T-helper 1 cell treated with Interleukin-12 subunit alpha and Interleukin-12 subunit beta and Interleukin-4 antibody, amounts not matched to agents 30 μg/mL and 1 μg/mL, for 36 hours (primary cell): ENCODE data around the gene EEF1AKMT2.
"Not testable (repeated sequence)": the region's sequence is repeated elsewhere in the genome, so short reads cannot be mapped to it uniquely, and the experiment has no call there.

ENCODE experiments used
- H3K27ac Mint-ChIP-seq: one replicate; pipeline ENCODE4 v1.8.0; 2021; ENCODE audit warnings: mild to moderate bottlenecking, mixed read lengths
- H3K27me3 Mint-ChIP-seq: one replicate; pipeline ENCODE4 v1.8.0; 2021; ENCODE audit warnings: low read depth, mixed read lengths
- H3K36me3 Mint-ChIP-seq: one replicate; pipeline ENCODE4 v1.8.0; 2021; ENCODE audit warnings: low read depth, mixed read lengths
- H3K4me1 Mint-ChIP-seq: one replicate; pipeline ENCODE4 v1.8.0; 2021; ENCODE audit warnings: low read depth, mixed read lengths
- H3K4me3 Mint-ChIP-seq: one replicate; pipeline ENCODE4 v1.8.0; 2021; ENCODE audit warnings: mild to moderate bottlenecking, moderate library complexity, mixed read lengths
- H3K9me3 Mint-ChIP-seq: one replicate; pipeline ENCODE4 v1.8.0; 2021; ENCODE audit warnings: mixed read lengths

The EEF1AKMT2 gene

GRCh38 chr10:124798364-124798763, 6.7 kb upstream of the EEF1AKMT2 start:
- Mint-ChIP-seq H3K9me3 (no peaks in the 10 kb centered on the region), H3K27ac (no peak overlapping the region), H3K4me3 (no peak overlapping the region), H3K4me1 (peaks cover 19% of the 10 kb centered on the region), H3K27me3 (peaks cover 24% of the 10 kb centered on the region), H3K36me3 (no peaks in the 10 kb centered on the region)

GRCh38 chr10:124792998-124793352, 1.3 kb upstream of the EEF1AKMT2 start:
- no peaks in the 10 kb centered on the region for H3K9me3 Mint-ChIP-seq
- H3K27ac Mint-ChIP-seq: peak overlapping the region; percentile 76
- H3K4me3 Mint-ChIP-seq: peak overlapping the region; percentile 87
- H3K4me1 Mint-ChIP-seq: peaks cover 11% of the 10 kb centered on the region
- peaks cover 18% of the 10 kb centered on the region for H3K27me3 Mint-ChIP-seq
- H3K36me3 Mint-ChIP-seq: peaks cover 4% of the 10 kb centered on the region

GRCh38 chr10:124782900-124783299, 8.8 kb downstream of the EEF1AKMT2 start:
- H3K36me3 Mint-ChIP-seq: peaks cover 20% of the 10 kb centered on the region
- not testable (repeated sequence) for H3K4me3 Mint-ChIP-seq, H3K9me3 Mint-ChIP-seq

DNA sequence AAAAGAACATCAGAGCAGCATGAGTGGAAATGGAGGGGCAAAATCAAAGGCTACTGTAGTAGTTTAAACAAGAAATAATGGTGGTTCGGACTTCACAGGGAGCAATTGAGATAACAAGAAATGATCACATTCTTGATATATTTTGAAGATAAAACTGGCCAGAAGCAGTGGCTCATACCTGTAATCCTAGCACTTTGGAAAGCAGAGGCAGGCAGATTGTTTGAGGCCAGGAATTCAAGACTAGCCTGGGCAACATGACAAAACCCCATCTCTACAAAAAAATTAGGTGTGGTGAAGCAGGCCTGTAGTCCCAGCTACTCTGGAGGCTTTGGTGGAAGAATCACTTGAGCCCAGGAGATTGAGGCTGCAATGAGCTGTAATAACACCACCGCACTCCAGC, 22.9 kb downstream of the EEF1AKMT2 start:
- H3K27me3 Mint-ChIP-seq: no peaks in the 10 kb centered on the region
- H3K4me3 Mint-ChIP-seq: no peak overlapping the region
- peaks cover 38% of the 10 kb centered on the region for H3K36me3 Mint-ChIP-seq
- no peak overlapping the region for H3K27ac Mint-ChIP-seq
- no peaks in the 10 kb centered on the region for H3K9me3 Mint-ChIP-seq
- no peaks in the 10 kb centered on the region for H3K4me1 Mint-ChIP-seq

More at GRCh38 chr10:124782900-124783299, 8.8 kb downstream of the EEF1AKMT2 start:
- H3K4me1 Mint-ChIP-seq, H3K27ac Mint-ChIP-seq, H3K27me3 Mint-ChIP-seq: not testable (repeated sequence)

- Mint-ChIP-seq H3K9me3 (no peaks in the 10 kb centered on the region), H3K27ac (no peak overlapping the region), H3K4me3 (no peak overlapping the region), H3K27me3 (no peaks in the 10 kb centered on the region), H3K4me1 (peaks cover 5% of the 10 kb centered on the region), H3K36me3 (peaks cover 35% of the 10 kb centered on the region)
These were observed 26.4 kb downstream of the EEF1AKMT2 start for GRCh38 chr10:124765256-124765655.

DNA sequence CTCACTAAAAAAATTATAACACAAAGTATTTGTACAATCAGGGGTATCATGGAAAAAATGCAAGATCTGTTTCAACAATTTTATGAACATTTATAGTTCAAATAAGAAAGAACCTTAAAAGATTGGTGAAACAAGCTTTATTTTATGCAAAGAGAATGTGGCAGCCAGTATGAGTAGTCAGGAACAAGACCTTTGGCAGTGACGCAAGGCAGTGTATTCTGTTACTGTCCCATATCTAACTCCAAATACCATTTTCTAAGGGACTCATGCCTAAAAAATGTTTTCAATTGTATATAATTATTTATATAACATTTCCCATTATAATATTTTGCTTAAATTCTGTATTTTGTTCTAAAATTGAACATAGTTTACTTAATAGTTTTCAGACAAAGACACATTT, 28.4 kb downstream of the EEF1AKMT2 start:
- Mint-ChIP-seq H3K4me3 (no peak overlapping the region), H3K9me3 (no peaks in the 10 kb centered on the region), H3K27me3 (no peaks in the 10 kb centered on the region), H3K4me1 (peaks cover 5% of the 10 kb centered on the region), H3K36me3 (peaks cover 38% of the 10 kb centered on the region), H3K27ac (no peak overlapping the region)

- no peaks in the 10 kb centered on the region for H3K9me3 Mint-ChIP-seq
- no peaks in the 10 kb centered on the region for H3K27me3 Mint-ChIP-seq
- no peak overlapping the region for H3K27ac Mint-ChIP-seq
- peaks cover 36% of the 10 kb centered on the region for H3K36me3 Mint-ChIP-seq
- H3K4me3 Mint-ChIP-seq: no peak overlapping the region
- H3K4me1 Mint-ChIP-seq: peaks cover 5% of the 10 kb centered on the region
These were observed 29.4 kb downstream of the EEF1AKMT2 start for GRCh38 chr10:124762281-124762680.

DNA sequence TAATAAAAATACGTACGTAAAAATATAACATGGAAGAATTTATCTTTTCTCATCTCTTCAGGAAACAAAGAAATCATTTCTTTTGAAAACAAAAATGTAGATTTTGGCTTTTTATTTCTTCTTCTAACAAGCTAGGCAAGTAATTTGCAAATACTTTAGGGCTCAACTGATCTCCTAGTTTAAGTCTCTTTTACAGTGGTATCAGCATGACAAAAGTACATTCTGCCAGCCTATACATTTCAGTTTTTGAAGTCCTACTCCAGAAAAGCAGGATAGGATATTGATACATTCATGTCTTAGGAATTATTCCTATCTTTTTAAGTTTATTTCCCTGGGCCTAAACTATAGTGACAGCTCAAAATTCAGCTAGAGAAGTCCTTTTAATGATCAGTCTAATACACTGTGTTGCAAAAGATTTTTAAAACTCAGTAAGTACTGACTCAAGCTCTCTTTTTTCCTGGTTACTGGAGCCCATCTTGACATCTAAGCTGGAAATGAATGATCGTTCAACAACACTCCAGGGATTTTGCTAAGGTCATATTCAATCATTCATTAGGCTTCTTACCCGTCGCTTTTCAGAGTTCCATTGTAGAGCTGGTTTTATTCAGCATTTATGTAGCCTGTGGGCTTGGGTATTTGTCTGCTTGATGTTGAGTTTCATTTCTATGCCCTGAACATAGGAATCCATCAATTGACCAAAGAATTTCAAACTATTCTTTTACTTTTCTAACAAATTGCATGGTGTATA, 35.4 kb downstream of the EEF1AKMT2 start:
- Mint-ChIP-seq H3K4me1 (peaks cover 5% of the 10 kb centered on the region), H3K36me3 (peaks cover 41% of the 10 kb centered on the region), H3K27me3 (no peaks in the 10 kb centered on the region), H3K4me3 (no peak overlapping the region), H3K9me3 (no peaks in the 10 kb centered on the region), H3K27ac (no peak overlapping the region)

GRCh38 chr10:124755581-124755980, 36.1 kb downstream of the EEF1AKMT2 start:
- no peak overlapping the region for H3K27ac Mint-ChIP-seq
- no peaks in the 10 kb centered on the region for H3K9me3 Mint-ChIP-seq
- peaks cover 35% of the 10 kb centered on the region for H3K36me3 Mint-ChIP-seq
- peaks cover 2% of the 10 kb centered on the region for H3K4me1 Mint-ChIP-seq
- no peak overlapping the region for H3K4me3 Mint-ChIP-seq
- H3K27me3 Mint-ChIP-seq: no peaks in the 10 kb centered on the region

GRCh38 chr10:124754227-124754626, 37.5 kb downstream of the EEF1AKMT2 start:
- H3K9me3 Mint-ChIP-seq: no peaks in the 10 kb centered on the region
- H3K4me1 Mint-ChIP-seq: peaks cover 4% of the 10 kb centered on the region
- no peak overlapping the region for H3K4me3 Mint-ChIP-seq
- no peaks in the 10 kb centered on the region for H3K27me3 Mint-ChIP-seq
- no peak overlapping the region for H3K27ac Mint-ChIP-seq
- H3K36me3 Mint-ChIP-seq: peaks cover 28% of the 10 kb centered on the region

DNA sequence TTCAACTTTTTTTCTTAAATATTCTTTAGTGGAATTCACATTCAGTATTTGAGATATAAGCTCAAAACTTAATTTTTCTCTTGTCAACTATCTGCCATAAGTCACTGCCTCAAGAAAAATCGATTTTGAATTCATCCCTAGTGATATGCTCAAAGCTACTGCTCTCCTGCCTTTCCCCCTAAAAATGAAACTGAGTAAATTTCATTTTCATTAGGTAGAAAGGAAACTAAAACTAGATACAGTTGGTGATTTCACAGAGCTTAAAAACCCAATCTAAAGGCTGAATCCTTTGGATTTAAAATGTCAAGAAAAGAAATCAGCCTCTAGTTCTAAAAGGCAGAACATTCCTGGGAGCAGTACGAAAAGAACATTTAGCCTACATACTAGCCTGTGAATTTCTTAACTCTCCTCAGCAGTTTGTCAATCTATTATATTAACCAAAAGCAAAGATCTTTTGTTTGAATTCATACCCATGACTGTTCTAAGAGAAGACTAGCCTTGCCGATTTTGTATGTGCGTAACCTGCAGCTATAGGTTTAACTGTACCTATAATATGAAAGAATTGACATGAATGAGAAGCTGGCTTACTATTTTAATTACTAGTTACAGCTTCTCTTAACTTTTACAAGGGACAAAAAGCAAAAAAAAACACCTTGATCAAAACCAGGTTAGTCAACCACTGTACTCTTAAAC, 42.6 kb downstream of the EEF1AKMT2 start:
- peak overlapping the region; percentile 46 for H3K4me3 Mint-ChIP-seq
- H3K9me3 Mint-ChIP-seq: no peaks in the 10 kb centered on the region
- peaks cover 22% of the 10 kb centered on the region for H3K4me1 Mint-ChIP-seq
- H3K36me3 Mint-ChIP-seq: peaks cover 13% of the 10 kb centered on the region
- H3K27ac Mint-ChIP-seq: peak overlapping the region; percentile 83
- no peaks in the 10 kb centered on the region for H3K27me3 Mint-ChIP-seq

DNA sequence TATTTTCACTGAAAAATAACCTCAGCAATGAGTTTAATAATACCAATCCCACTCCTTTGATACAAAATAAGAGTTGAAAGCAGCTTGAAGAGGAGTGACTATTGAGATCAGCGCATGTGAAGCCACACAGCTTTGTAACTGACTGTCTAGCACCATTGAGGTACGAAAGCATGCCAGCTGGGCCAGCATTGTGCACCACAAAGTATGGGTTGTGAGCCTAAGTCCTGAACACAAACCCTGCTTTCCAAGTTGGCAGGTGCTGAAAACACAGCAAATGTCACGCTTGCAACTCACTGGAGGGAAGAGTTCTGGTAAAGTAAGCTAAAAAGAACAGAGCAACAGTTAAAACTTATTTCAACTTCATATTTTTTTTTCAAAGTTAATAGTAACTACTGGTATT, 43.5 kb downstream of the EEF1AKMT2 start:
- Mint-ChIP-seq H3K27ac (no peak overlapping the region), H3K27me3 (no peaks in the 10 kb centered on the region), H3K36me3 (peaks cover 13% of the 10 kb centered on the region), H3K9me3 (no peaks in the 10 kb centered on the region), H3K4me3 (no peak overlapping the region), H3K4me1 (peaks cover 22% of the 10 kb centered on the region)

DNA sequence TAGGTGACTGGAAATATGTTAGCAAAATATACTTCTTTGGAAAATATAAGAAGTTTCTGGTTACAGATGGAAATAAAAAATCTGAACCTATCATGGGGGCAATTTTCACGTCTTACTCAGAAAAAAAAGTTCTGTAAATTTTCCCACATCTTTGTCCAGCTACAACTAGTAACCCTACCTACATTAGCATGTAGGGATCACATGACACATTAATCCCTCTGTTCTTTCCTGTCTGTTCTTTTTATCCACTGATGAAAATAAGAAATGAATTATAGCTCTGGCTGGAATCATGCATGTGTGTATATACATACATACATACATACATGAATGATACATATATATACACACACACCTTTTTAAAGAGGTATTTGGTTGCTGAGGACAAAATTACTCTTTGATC, 43.9 kb downstream of the EEF1AKMT2 start:
- Mint-ChIP-seq H3K4me3 (no peak overlapping the region), H3K9me3 (no peaks in the 10 kb centered on the region), H3K36me3 (peaks cover 13% of the 10 kb centered on the region), H3K4me1 (peaks cover 23% of the 10 kb centered on the region), H3K27me3 (peaks cover 2% of the 10 kb centered on the region), H3K27ac (no peak overlapping the region)

DNA sequence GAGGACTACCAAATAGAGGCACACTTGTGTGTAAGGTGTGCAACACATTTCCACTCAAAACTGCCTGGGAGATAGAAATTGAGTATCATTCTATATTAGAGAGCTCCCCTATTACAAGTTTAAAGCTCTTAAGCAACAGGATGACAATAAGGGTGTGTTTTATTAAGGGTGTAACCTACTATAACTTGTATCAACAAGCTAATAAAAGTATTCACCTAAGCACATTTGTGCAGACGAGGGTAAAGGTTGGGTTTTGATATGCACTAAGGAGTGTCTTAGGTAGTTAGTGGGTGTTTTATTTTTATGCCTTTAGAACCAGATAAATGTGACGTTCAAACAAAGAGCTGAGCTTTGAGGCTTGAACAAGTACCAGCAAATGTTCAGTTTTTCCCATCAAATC, 44.7 kb downstream of the EEF1AKMT2 start:
- Mint-ChIP-seq H3K27me3 (peaks cover 7% of the 10 kb centered on the region), H3K4me3 (no peak overlapping the region), H3K4me1 (peaks cover 30% of the 10 kb centered on the region), H3K9me3 (no peaks in the 10 kb centered on the region), H3K36me3 (peaks cover 13% of the 10 kb centered on the region), H3K27ac (no peak overlapping the region)

- peaks cover 11% of the 10 kb centered on the region for H3K36me3 Mint-ChIP-seq
- H3K27ac Mint-ChIP-seq, H3K27me3 Mint-ChIP-seq, H3K9me3 Mint-ChIP-seq, H3K4me3 Mint-ChIP-seq: not testable (repeated sequence)
- H3K4me1 Mint-ChIP-seq: peaks cover 35% of the 10 kb centered on the region
These were observed 45.2 kb downstream of the EEF1AKMT2 start for GRCh38 chr10:124746447-124746846.
